ENCODE data around the gene BCLAF1.

DNA sequence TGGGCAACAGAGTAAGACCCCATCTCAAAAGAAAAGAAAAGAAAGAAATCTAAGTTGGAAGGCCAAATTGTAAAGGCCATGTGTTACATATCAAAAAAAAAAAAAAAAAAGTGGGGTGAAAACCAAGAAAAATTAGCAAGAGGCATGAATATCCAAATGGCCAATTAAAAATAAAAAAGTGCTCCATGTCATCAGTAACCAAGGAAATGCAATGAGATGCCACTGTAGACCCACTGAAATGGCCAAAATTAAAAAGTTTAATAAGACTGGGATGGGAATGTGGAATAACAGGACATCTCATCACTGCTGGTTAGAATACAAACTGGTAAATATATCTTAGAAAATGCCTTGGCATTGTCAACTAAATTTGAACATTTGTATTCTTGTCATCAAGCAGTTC lies 30.1 kb upstream of the BCLAF1 start:
- TF ChIP-seq, protein P1, sequence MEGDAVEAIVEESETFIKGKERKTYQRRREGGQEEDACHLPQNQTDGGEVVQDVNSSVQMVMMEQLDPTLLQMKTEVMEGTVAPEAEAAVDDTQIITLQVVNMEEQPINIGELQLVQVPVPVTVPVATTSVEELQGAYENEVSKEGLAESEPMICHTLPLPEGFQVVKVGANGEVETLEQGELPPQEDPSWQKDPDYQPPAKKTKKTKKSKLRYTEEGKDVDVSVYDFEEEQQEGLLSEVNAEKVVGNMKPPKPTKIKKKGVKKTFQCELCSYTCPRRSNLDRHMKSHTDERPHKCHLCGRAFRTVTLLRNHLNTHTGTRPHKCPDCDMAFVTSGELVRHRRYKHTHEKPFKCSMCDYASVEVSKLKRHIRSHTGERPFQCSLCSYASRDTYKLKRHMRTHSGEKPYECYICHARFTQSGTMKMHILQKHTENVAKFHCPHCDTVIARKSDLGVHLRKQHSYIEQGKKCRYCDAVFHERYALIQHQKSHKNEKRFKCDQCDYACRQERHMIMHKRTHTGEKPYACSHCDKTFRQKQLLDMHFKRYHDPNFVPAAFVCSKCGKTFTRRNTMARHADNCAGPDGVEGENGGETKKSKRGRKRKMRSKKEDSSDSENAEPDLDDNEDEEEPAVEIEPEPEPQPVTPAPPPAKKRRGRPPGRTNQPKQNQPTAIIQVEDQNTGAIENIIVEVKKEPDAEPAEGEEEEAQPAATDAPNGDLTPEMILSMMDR (IDR thresholded peaks at IDR 0.05; ENCODE audit: insufficient read depth, low read length): no peak
- TF ChIP-seq GABPA (IDR thresholded peaks at IDR 0.05; ENCODE audit: low read depth) (no peak), SPI1 (IDR thresholded peaks at IDR 0.05; ENCODE audit: borderline replicate concordance, low read depth) (no peak), POLR2AphosphoS5 (IDR thresholded peaks at IDR 0.05; ENCODE audit: low read depth) (no peak)
- TF ChIP-seq, protein P2, sequence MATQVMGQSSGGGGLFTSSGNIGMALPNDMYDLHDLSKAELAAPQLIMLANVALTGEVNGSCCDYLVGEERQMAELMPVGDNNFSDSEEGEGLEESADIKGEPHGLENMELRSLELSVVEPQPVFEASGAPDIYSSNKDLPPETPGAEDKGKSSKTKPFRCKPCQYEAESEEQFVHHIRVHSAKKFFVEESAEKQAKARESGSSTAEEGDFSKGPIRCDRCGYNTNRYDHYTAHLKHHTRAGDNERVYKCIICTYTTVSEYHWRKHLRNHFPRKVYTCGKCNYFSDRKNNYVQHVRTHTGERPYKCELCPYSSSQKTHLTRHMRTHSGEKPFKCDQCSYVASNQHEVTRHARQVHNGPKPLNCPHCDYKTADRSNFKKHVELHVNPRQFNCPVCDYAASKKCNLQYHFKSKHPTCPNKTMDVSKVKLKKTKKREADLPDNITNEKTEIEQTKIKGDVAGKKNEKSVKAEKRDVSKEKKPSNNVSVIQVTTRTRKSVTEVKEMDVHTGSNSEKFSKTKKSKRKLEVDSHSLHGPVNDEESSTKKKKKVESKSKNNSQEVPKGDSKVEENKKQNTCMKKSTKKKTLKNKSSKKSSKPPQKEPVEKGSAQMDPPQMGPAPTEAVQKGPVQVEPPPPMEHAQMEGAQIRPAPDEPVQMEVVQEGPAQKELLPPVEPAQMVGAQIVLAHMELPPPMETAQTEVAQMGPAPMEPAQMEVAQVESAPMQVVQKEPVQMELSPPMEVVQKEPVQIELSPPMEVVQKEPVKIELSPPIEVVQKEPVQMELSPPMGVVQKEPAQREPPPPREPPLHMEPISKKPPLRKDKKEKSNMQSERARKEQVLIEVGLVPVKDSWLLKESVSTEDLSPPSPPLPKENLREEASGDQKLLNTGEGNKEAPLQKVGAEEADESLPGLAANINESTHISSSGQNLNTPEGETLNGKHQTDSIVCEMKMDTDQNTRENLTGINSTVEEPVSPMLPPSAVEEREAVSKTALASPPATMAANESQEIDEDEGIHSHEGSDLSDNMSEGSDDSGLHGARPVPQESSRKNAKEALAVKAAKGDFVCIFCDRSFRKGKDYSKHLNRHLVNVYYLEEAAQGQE (IDR thresholded peaks at IDR 0.05; ENCODE audit: insufficient replicate concordance, low read depth): no peak

All from HL-60 (cell line).